22Rv1 (cell line): Measurements from ENCODE around the gene FADS3.

ENCODE experiments used
- H3K27ac ChIP-seq: fragments of 450-650 bp; 2 replicates; pipeline ENCODE4 v1.5.1; 2017
- ZFX ChIP-seq: fragments of 450-650 bp; IDR thresholded peaks from 2 replicates; pipeline ENCODE4 v1.6.1; 2017; ENCODE audit warnings: antibody characterized with exemption, borderline replicate concordance
- TF ChIP-seq, protein P1 (sequence below): fragments of 450-650 bp; IDR thresholded peaks from 2 replicates; pipeline ENCODE4 v1.5.1; 2017; ENCODE audit warnings: mild to moderate bottlenecking

The FADS3 gene

DNA sequence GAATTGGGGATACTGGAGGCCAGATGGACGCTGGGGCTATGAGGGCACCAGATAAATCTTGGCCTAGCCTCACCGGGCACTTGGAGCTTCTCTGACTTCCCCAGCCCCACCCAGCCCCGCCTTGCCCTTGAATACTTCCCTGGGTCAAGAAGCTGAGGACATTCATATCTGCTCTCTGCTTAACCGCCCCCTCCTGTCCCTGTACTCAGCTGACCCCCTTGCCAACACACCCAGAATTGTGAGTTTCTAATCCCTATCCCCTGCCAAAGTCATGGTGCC, 22.0 kb downstream of the FADS3 start:
- H3K27ac ChIP-seq: no peak overlapping the region
- no peak for TF ChIP-seq ZFX
- TF ChIP-seq, protein P1, sequence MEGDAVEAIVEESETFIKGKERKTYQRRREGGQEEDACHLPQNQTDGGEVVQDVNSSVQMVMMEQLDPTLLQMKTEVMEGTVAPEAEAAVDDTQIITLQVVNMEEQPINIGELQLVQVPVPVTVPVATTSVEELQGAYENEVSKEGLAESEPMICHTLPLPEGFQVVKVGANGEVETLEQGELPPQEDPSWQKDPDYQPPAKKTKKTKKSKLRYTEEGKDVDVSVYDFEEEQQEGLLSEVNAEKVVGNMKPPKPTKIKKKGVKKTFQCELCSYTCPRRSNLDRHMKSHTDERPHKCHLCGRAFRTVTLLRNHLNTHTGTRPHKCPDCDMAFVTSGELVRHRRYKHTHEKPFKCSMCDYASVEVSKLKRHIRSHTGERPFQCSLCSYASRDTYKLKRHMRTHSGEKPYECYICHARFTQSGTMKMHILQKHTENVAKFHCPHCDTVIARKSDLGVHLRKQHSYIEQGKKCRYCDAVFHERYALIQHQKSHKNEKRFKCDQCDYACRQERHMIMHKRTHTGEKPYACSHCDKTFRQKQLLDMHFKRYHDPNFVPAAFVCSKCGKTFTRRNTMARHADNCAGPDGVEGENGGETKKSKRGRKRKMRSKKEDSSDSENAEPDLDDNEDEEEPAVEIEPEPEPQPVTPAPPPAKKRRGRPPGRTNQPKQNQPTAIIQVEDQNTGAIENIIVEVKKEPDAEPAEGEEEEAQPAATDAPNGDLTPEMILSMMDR: no peak

DNA sequence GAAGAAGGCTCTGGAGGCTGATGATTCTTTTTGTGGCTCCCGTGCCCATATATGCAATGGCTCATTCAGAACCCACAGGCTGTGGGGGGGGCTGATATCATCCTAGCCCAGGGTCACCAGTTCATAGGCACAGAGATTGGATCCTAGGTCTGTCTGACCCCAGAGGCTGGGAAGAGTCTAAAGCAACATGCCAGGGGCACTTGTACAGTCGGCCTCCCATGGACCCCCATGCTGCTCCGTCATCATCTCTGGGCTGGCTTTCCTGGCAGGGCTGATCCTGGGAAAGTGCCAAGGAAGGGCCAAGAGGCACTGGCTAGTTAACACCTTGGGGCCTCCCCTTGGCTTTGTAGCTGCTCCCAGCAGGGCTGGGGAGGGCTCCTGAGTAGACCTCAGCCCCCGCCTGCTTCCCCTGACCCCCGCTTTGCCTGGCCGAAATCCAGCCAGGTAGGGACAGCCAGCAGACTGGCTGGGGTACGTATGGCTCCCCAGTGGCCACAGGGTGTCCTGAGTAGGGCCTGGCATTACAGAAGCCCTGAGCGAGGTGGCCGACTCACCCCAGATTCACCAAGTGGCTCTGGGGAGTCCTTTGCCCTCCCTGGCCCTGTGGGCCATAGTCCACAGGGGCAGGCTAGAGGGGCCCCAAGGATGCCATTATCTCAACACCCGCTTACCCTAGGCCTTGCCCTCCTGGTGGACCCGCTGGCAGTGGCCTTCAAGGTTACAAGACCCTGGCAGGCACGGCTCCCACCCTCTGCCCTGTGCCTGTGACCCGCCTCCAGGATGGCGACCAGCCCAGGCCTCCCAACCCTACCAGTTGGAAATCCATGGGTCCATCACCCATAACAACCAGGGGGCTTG, 22.5 kb downstream of the FADS3 start:
- TF ChIP-seq, protein P1: no peak
- TF ChIP-seq ZFX: no peak
- H3K27ac ChIP-seq: no peak overlapping the region

DNA sequence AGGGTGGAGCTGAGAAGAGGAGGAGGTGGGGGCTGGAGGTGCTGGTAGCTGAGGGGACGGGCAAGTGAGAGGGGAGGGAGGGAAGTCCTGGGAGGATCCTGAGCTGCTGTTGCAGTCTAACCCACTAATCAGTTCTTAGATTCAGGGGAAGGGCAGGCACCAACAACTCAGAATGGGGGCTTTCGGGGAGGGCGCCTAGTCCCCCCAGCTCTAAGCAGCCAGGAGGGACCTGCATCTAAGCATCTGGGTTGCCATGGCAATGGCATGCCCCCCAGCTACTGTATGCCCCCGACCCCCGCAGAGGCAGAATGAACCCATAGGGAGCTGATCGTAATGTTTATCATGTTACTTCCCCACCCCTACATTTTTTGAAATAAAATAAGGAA, 24.4 kb downstream of the FADS3 start:
- TF ChIP-seq, protein P1: no peak
- no peak for TF ChIP-seq ZFX
- no peak overlapping the region for H3K27ac ChIP-seq

DNA sequence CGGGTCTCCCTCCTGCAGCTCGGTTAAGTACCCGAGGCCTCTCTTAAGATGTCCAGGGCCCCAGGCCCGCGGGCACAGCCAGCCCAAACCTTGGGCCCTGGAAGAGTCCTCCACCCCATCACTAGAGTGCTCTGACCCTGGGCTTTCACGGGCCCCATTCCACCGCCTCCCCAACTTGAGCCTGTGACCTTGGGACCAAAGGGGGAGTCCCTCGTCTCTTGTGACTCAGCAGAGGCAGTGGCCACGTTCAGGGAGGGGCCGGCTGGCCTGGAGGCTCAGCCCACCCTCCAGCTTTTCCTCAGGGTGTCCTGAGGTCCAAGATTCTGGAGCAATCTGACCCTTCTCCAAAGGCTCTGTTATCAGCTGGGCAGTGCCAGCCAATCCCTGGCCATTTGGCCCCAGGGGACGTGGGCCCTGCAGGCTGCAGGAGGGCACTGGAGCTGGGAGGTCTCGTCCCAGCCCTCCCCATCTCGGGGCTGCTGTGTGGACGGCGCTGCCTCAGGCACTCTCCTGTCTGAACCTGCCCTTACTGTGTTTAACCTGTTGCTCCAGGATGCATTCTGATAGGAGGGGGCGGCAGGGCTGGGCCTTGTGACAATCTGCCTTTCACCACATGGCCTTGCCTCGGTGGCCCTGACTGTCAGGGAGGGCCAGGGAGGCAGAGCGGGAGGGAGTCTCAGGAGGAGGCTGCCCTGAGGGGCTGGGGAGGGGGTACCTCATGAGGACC, 25.0 kb downstream of the FADS3 start:
- TF ChIP-seq, protein P1: no peak
- TF ChIP-seq ZFX: no peak
- no peak overlapping the region for H3K27ac ChIP-seq

DNA sequence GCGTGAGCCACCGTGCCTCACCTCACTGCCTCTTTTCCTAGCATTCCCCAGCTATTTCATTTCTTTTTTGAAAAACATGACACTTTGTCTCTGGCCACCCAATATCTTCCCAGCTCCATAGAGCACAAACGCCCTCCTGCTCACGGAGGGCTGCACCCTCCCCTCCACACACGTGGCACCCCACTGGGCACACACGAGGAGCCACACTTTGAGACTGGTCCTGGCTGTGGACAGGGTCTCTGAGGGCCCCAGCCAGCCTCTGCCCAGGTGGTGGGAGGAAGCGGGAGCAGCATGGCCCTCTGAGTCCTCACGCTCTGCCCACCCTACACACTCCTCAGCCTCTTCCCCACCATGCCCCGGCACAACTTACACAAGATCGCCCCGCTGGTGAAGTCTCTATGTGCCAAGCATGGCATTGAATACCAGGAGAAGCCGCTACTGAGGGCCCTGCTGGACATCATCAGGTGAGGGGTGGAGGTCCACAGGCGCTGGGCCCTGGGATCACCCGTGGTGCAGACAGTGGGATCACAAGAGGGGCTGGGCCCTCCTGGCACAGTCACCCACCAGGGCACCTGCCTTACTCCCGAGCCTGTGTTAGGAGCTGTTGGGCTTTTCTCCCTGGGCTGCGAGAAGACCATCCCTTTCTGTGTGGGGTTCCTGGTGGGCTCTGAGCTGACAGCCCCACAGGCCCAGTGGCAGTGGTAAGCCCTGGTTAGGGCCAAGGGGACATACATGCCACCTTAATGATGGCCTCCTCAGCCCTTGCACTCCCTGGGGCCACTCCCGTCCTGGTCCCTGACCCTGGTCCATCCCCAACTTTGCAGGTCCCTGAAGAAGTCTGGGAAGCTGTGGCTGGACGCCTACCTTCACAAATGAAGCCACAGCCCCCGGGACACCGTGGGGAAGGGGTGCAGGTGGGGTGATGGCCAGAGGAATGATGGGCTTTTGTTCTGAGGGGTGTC, 26.2 kb downstream of the FADS3 start:
- TF ChIP-seq, protein P1: no peak
- no peak for TF ChIP-seq ZFX
- no peak overlapping the region for H3K27ac ChIP-seq

DNA sequence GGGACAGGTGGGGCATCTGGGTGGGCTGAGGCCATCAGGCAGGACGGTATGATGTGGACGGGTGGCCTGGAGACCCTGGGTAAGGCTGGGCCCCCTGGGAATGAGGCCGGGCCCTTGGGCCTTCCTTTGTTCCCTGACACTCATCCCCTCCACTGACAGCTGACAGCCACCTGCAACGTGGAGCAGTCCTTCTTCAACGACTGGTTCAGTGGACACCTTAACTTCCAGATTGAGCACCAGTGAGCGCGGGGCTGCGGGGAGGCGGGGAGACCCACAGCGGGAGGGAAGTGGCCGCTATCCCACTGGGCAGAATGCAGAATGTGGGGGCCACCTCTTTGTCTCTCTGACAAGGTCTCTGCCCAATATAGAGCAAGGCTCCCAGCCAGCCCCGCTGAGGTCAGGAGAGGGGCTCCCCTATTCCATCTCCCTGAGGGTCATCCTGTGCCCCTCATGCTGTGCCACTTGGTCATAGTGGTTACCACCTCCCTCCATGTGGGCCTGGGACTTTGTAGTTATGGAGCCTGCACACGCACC, 27.7 kb downstream of the FADS3 start:
- TF ChIP-seq, protein P1: no peak
- no peak for TF ChIP-seq ZFX
- H3K27ac ChIP-seq: no peak overlapping the region
